ENCODE data around the gene CHMP6.
"Not testable (repeated sequence)": the region's sequence is repeated elsewhere in the genome, so short reads cannot be mapped to it uniquely, and the experiment has no call there.

The CHMP6 gene

DNA sequence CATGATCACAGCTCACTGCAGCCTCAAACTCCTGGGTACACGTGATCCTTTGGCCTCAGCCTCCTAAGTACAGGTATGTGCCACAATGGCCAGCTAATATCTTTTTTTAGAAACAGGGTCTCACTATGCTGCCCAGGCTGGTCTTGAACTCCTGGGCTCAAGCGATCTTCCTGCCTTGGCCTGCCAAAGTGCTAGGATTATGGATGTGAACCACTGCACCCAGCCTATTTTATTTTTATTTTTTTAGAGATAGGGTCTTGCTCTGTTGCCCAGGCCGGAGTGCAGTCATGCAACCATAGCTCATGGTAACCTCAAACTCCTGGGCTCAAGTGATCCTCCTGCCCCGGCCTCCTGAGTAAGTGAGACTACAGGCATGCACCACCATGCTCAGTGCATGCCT lies 25.7 kb downstream of the CHMP6 start:
- DNase-seq = not testable (repeated sequence)

- no peak for DNase-seq
Observed at GRCh38 chr17:81018044-81018802, 26.6 kb downstream of the CHMP6 start.

- no peak for DNase-seq
Observed at GRCh38 chr17:81019563-81020442, 28.2 kb downstream of the CHMP6 start.

DNA sequence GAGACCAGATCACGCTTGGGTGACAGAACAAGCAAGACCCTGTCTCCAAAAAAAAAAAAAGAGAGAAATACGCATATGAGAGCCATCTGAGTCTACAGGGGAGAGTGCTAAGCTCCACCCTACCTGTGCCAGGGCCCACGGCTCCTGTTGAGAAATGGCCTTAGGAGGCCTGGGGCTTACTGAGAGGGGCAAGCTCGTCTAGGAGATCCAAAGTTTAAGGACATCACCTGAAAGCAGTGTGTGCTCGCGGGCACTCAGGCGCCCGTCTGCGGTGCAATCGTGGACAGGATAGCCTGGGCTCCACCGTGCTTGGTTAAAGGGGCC lies 28.8 kb downstream of the CHMP6 start:
- no peak for DNase-seq

GRCh38 chr17:81020767-81021497 lies 29.3 kb downstream of the CHMP6 start:
- DNase-seq = no peak

GRCh38 chr17:81021531-81022343 lies 30.1 kb downstream of the CHMP6 start:
- no peak for DNase-seq

DNA sequence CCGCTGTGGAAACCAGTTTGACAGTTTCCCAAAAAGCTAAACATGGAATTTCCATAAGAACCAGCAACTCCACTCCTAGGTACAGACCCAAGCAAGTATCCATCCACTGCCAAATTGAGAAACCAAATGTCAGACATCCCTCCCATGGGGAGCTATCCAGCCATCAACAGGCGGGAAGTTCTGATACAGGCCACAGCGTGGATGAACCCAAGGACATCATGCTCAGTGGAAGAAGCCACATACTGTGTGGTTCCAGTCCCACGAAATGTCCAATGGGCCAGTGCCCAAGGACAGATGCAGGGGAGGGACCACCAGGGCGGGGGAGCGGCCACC lies 30.7 kb downstream of the CHMP6 start:
- DNase-seq = no peak

DNA sequence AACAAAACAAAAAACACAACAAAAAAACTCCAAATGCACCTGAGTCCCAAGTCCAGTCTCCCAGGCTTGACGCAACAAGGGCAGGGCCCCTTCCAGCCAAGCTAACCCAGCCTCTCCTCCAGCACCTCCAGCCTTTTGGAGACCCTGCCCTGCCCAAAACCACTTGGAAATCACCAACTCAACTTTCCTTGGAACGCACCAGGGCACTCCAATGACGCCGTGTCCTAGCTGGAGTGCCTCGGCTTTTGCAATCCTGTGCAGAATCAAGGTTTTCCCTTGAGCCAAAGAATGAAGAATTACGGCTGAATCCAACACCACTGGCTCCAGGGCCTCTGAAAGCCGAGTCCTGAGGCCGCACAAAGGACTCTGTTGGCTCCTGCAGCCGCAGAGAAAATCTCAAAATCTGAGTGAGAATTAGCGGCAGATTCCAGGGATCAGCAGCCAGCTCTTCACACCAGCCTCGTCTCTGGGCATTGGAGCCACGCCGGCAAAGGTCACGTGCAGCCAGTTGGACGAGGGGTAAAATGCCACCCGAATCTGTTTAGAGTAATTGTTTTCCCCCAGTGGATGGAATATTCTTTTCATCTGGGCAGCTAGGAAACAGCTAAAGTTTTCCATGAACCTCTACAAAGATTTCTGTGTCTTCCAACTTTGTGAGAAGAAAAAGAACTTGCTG lies 33.6 kb downstream of the CHMP6 start:
- no peak for DNase-seq

DNA sequence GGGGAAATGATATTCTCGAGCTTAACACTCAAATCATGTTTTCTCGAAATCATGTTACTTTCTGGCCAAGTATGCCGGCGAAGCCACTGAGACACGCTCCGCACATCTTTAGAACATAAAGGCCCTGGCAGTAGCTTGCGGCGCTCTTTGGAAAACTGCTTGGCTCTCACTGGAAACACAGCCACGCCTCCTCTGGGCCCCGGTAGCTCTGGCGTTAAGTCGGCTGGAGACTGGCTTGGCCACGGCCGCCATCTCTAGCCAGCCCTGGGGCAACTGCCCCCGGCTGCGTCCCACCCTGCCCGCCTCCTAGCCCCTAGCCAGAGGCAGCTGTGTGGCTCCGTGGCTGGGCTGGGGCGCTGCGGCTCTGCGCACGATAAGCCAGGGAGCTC lies 34.1 kb downstream of the CHMP6 start:
- no peak for DNase-seq

DNA sequence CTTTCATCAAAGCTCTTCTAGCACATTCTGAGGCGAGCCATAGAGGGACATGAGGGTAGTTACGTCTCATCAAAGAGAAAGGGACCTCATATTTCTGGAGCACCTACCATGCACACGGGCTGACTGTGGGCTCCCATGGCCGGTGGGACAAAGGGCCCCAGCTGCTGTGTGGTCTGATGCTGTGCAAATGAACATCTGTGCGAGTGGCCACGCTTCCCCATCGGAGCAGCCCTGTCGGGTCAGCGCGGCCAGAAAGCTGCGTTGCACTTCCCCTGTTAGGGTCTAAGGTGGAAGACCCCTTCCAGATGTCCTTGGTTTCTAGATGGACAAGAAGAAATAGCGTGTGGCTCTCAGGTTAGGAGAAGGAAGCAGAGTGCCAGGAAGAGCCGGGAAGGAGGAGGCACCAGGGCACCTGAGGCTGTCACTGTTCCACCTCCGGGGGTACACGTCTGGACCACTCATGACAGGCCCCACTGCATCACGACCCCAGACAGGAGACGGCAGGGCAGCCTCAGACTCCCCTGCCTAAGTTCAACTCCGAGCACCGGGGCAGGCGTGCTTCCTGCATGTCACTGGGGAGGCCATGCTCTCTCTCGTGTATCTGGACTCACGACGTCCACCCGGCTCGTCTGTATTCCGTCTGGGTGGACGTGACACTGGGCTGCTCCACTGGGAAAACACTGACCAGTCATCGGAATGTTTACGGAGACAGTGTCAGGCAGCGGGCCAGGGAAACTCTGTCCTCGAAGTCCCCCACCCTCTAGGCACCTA lies 34.8 kb downstream of the CHMP6 start:
- no peak for DNase-seq

DNA sequence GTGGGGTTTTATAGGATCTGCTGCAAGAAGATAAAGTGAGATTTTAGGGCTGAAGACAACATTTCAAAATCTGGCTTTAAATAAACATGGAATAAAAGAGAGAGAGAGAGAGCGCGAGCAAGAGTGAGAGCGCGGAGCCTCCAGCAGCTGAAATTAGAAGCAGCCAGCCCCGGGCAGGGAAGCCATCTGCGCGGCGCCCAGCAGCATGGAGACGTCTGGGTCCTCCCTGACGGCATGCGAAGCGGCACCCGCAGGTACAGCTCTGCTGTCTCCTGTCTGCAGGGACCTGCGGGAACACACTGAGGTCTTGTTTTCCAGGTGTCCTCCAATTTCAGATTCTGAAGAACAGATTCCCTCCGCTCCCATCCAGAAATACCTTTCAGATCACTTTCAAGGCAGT lies 35.4 kb downstream of the CHMP6 start:
- no peak for DNase-seq

DNA sequence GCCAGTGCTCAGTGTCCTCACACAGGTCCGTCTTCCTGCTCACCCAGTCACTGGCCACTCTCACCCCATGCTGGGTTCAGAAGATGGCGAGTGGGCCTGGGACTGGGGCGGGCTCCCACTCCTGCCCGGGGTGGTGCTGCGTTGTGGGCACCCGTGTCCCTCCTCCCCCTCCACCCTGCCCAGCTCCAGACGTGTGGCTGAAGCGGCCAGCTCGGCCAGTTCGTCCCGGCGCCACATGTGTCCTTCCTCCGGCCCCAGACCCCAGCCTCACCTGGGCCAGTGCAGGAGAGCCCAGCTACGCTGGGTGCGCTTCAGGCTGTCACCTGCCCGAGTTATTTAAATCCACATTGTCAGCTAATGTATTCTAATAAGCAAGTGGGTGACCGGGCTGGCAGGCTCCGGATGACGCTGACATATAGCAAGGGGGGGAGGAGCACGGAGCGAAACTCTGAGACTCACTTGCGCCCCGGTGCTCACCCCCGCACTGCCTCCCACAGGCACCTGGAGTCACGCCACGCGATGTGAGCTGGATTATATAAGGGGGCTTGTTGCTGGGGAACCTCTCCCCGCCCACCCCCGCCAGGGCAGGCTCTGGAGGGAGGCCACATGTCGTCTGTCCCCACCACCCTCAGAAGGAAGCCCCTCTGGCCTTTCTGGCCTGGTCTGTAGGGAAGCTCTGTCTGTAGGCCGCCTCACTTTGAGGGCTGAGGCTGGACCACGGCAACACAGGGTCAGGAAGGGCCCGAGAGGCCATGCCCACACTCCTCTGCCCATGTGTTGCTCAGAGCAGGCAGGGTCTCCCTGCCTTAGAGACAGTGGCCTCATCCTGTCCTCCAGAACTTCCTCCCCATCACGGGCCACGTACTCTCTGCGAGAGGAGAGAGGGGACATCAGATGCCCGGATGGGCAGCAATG lies 36.2 kb downstream of the CHMP6 start:
- DNase-seq = peak; percentile 37

GRCh38 chr17:81028506-81028858 lies 36.8 kb downstream of the CHMP6 start:
- no peak for DNase-seq

GRCh38 chr17:81029859-81030258 lies 38.2 kb downstream of the CHMP6 start:
- no peak for DNase-seq

DNA sequence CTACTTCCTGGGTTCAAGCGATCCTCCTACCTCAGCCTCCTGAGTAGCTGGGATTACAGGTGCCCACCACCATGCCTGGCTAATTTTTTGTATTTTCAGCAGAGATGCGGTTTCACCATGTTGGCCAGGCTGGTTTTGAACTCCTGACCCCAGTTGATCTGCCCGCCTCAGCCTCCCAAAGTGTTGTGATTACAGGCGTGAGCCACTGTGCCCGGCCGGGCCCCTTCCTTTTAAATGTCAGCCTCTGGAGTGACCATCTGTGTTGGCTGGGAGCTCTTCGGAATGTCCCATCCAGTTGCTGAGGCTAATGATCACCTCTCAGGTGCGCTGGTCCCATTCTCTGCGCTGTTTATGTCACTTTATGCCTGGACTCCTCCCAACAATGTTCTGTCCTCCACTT lies 38.7 kb downstream of the CHMP6 start:
- not testable (repeated sequence) for DNase-seq

DNA sequence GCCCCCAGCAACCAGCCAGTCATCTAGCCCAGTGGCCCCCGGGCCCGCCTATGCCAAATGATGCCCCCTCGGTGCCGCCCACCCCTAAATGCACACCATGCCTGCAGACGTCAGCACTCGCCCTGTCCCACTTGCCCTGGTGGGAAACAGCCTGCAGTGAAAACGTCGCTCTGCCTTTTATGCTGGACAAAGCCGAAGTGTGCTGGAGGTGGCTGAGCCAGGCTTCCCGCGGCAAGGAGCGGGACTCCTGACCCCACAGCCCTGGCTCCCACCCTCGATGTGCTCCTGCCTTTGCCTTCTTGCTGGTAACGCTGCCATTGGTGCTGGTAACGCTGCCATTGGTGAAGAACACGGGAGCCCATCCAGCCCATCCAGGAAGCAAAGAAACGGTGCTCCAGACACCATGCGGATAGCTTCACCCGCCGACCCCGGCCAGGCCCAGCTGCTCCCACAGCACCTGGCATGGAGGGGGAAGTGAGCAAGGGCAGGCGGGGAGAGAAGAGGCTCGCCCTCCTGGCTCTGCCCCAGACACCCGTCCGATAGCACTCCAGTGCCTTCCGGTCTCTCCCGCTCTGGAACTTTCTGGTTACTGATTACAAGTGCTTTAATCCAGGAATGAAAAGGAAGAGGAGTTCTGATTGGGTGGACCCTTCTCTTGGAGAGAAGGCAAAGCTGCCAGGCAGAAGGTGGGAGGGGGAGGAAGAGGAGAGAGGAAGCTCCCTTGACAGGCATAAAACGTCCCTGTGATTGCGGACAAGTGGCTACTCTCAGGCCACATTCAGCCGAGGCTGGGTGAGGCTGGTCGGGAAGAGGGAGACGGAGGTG lies 39.3 kb downstream of the CHMP6 start:
- no peak for DNase-seq

DNA sequence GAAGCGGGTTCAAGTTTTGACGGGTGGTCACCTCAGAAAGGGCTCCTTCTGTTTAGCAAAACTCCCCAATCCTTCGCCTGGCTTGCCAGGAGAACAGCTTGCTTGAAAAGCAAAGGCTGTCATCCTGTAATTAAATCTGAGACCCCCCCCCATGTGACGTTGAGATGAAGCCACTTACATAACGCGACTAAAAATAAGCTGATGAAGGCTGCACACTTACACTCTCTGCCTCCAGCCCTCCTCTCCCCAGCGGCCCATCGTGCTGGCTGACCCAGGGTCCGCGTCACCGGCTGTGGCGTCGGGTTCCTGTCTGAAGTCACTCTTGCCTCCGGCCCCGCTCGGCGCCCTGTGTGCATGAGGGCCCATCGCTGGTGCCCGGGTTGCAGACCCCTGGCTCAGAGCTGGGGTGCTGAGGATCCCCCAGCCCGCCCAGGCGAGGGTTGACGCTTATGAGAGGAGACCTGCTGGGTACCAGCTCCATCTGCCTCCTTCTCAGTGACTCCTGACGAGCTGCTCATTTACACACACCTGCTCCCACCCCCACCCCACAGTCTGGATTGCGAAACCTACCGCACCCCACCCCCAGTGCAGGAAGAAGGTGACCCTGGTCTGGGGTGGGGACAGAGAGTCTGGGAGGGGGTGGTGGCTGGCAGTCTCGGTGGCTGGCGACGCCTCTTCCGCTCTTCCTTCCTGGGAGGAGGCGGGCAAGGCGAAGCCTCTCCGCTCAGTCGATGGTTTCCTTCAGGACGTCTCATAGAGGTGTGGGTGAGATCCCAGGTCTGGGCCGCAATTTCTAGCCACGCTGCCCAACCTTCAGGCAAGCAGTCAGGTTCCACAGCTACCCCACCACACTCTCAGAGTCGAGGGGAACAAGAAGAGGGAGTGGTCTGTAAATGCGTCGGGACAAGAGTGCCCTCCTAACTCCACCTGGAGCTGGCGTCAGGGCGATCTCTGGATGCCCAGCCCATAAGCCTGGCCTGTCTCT lies 40.2 kb downstream of the CHMP6 start:
- DNase-seq = no peak
